ENCODE data around the gene STK40.

The STK40 gene

DNA sequence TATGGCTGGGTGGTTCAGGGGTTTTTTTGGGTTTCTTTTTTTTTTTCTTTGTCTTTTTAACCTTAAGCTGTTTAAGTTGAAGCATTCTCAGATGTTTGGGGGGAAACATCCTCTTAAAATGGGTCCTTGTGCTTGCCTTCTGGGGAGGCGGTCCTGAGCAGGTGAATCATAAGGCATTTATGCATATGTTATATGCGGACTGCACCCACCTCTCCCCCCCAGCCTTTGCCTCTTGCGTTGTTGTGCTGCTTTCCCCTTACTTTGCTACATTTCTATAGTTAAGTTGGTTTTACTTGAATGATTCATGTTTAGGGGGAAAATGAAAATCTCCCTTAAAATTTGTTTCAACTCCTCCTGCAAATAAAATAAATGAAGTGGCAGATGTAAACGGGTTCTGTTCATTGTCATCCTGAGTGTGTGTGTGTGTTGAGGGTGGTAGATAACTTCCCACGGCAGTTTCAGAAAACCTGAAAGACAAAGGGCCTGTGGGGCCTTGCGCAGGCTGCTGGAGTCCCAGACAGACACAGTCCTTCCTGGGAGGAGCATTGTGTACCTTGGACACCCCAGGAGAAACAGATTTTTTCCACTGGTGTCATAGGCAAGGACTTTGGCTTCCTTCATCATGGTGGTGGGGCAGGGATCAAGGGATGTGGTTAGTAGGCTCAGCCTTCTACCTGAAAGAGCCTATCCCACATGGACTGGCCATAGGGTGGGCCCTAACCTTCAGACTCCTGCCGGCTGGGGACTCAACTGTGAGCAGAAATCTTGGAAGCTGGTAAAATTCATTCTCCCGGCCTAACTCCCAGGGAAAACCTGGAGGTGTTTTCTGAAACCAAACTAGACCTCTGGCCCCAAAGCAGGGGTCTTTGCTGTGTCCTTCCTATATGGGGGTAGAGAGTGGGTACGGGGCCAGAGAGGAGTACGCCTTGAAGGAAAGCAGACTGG lies 80.5 kb downstream of the STK40 start:
- Histone ChIP-seq H3K27me3 (ENCODE audit: control insufficient read depth, low read length) (no peaks in the 10 kb centered on the region), H3K9me3 (ENCODE audit: control insufficient read depth, insufficient read depth, low read length) (no peaks in the 10 kb centered on the region), H3K9me2 (replicated peaks; ENCODE audit: control insufficient read depth, low read length) (no peaks in the 10 kb centered on the region), H3K79me2 (ENCODE audit: control insufficient read depth, low read length) (0 out of 2 replicates have a peak, but pooled peaks cover 5% of the 10 kb centered on the region), H3F3A (ENCODE audit: control insufficient read depth, insufficient read depth) (peaks cover 32% of the 10 kb centered on the region), H3K36me3 (ENCODE audit: control insufficient read depth, low read length) (peaks cover 67% of the 10 kb centered on the region), H3K27ac (ENCODE audit: low read depth, low read length) (peak overlapping the region; percentile 56; the same call in 1 of the 2 replicates), H3K4me1 (ENCODE audit: control insufficient read depth, low read length) (peaks cover 38% of the 10 kb centered on the region), H4K20me1 (ENCODE audit: control insufficient read depth, insufficient read depth, low read depth, low read length) (no peaks in the 10 kb centered on the region), H3K4me2 (ENCODE audit: low read length) (peak overlapping the region; percentile 93), H3K4me3 (ENCODE audit: low read length) (peak overlapping the region; percentile 89; the same call in 1 of the 2 replicates)
- no peak for TF ChIP-seq CTCF (IDR thresholded peaks at IDR 0.05; ENCODE audit: low read depth, low read length, poor library complexity, severe bottlenecking)
- no peak for TF ChIP-seq EZH2phosphoT487 (IDR thresholded peaks at IDR 0.05; ENCODE audit: borderline replicate concordance, low read length)

- H3K27me3 ChIP-seq (ENCODE audit: control insufficient read depth, low read length), result no peaks in the 10 kb centered on the region
- H3K4me3 ChIP-seq (ENCODE audit: low read length), result no peak overlapping the region
- H3K4me1 ChIP-seq (ENCODE audit: control insufficient read depth, low read length), result peaks cover 38% of the 10 kb centered on the region
- H3K9me3 ChIP-seq (ENCODE audit: control insufficient read depth, insufficient read depth, low read length), result no peaks in the 10 kb centered on the region
- H3K27ac ChIP-seq (ENCODE audit: low read depth, low read length), result no peak overlapping the region
- H3K79me2 ChIP-seq (ENCODE audit: control insufficient read depth, low read length), result 0 out of 2 replicates have a peak, but pooled peaks cover 5% of the 10 kb centered on the region
- no peaks in the 10 kb centered on the region for H4K20me1 ChIP-seq (ENCODE audit: control insufficient read depth, insufficient read depth, low read depth, low read length)
- H3F3A ChIP-seq (ENCODE audit: control insufficient read depth, insufficient read depth), result peaks cover 35% of the 10 kb centered on the region
- no peak overlapping the region for H3K4me2 ChIP-seq (ENCODE audit: low read length)
- TF ChIP-seq EZH2phosphoT487 (IDR thresholded peaks at IDR 0.05; ENCODE audit: borderline replicate concordance, low read length), result no peak
- no peak for TF ChIP-seq CTCF (IDR thresholded peaks at IDR 0.05; ENCODE audit: low read depth, low read length, poor library complexity, severe bottlenecking)
- H3K9me2 ChIP-seq (replicated peaks; ENCODE audit: control insufficient read depth, low read length), result no peaks in the 10 kb centered on the region
- H3K36me3 ChIP-seq (ENCODE audit: control insufficient read depth, low read length), result peaks cover 72% of the 10 kb centered on the region
Observed at GRCh38 chr1:36304521-36304920, 81.2 kb downstream of the STK40 start.

DNA sequence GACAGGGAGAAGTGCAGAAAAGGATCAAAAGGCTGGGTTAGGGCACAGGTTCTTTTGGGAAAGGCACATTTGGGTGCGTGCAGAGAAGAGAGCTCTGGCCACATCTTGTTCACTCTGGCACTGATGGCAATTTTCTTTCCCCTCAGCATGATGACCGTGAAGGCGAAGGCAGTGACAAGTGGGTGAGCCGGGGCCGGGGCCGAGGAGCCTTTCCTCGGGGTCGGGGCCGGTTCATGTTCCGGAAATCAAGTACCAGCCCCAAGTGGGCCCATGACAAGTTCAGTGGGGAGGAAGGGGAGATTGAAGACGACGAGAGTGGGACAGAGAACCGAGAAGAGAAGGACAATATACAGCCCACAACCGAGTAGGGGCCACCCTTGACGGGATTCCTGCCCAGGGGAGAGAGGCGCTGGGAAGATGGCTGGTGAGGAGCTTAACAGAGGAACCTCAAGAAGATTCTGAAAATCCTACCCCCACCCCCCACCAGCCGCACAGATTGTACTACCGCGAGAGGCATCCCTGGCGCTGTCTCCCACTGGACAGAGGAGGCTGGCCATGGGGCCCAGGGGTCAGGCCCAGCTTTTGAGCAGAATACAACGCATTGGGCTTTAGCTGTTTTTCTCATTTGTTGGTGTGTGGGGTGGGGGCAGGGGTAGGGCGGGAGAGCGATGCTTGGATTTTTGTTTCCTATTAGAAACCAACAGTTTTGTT lies 81.9 kb downstream of the STK40 start:
- no peaks in the 10 kb centered on the region for H3K9me3 ChIP-seq (ENCODE audit: control insufficient read depth, insufficient read depth, low read length)
- H3K36me3 ChIP-seq (ENCODE audit: control insufficient read depth, low read length), result peaks cover 67% of the 10 kb centered on the region
- no peaks in the 10 kb centered on the region for H3K27me3 ChIP-seq (ENCODE audit: control insufficient read depth, low read length)
- no peaks in the 10 kb centered on the region for H4K20me1 ChIP-seq (ENCODE audit: control insufficient read depth, insufficient read depth, low read depth, low read length)
- H3K4me2 ChIP-seq (ENCODE audit: low read length), result no peak overlapping the region
- no peaks in the 10 kb centered on the region for H3K9me2 ChIP-seq (replicated peaks; ENCODE audit: control insufficient read depth, low read length)
- TF ChIP-seq CTCF (IDR thresholded peaks at IDR 0.05; ENCODE audit: low read depth, low read length, poor library complexity, severe bottlenecking), result no peak
- no peak for TF ChIP-seq EZH2phosphoT487 (IDR thresholded peaks at IDR 0.05; ENCODE audit: borderline replicate concordance, low read length)
- H3F3A ChIP-seq (ENCODE audit: control insufficient read depth, insufficient read depth), result peaks cover 35% of the 10 kb centered on the region
- peaks cover 38% of the 10 kb centered on the region for H3K4me1 ChIP-seq (ENCODE audit: control insufficient read depth, low read length)
- no peak overlapping the region for H3K27ac ChIP-seq (ENCODE audit: low read depth, low read length)
- 0 out of 2 replicates have a peak, but pooled peaks cover 5% of the 10 kb centered on the region for H3K79me2 ChIP-seq (ENCODE audit: control insufficient read depth, low read length)
- no peak overlapping the region for H3K4me3 ChIP-seq (ENCODE audit: low read length)

All from DOHH2 (cell line).